Transverse colon (tissue), 4 donors: ENCODE measurements around the gene AADACL3.

Experiments used
- EP300 ChIP-seq: sonication (generic); formaldehyde crosslinking; IDR thresholded peaks from one replicate; pipeline ENCODE4 v1.6.1; 2017; ENCODE audit warnings: antibody characterized with exemption, low read depth
- POLR2A ChIP-seq: fragments of 450-650 bp; IDR thresholded peaks from one replicate; pipeline ENCODE4 v1.6.1; 2016; ENCODE audit warnings: antibody characterized with exemption, mild to moderate bottlenecking, moderate library complexity
- POLR2AphosphoS5 ChIP-seq, 3 donors: sonication (generic); formaldehyde crosslinking; IDR thresholded peaks; one replicate each; pipeline ENCODE4 v1.6.1; 2016; ENCODE audit warnings: antibody characterized with exemption in 3 of 3
- TF ChIP-seq, protein P1 (sequence below), 5 experiments: fragments of 200-600 bp in 3 of 5; fragments of 450-650 bp in 2 of 5; sonication (generic) in 3 of 5; IDR thresholded peaks; 1 replicate in 2 of 5; 2 replicates in 3 of 5; pipeline ENCODE4 v1.5.1; 2016 to 2017; ENCODE audit warnings: antibody characterized with exemption in 5 of 5, inconsistent platforms in 3 of 5, mild to moderate bottlenecking in 2 of 5, moderate library complexity in 1 of 5

GRCh38 chr1:12690156-12690555, 25.8 kb upstream of the AADACL3 start:
- TF ChIP-seq, protein P1, sequence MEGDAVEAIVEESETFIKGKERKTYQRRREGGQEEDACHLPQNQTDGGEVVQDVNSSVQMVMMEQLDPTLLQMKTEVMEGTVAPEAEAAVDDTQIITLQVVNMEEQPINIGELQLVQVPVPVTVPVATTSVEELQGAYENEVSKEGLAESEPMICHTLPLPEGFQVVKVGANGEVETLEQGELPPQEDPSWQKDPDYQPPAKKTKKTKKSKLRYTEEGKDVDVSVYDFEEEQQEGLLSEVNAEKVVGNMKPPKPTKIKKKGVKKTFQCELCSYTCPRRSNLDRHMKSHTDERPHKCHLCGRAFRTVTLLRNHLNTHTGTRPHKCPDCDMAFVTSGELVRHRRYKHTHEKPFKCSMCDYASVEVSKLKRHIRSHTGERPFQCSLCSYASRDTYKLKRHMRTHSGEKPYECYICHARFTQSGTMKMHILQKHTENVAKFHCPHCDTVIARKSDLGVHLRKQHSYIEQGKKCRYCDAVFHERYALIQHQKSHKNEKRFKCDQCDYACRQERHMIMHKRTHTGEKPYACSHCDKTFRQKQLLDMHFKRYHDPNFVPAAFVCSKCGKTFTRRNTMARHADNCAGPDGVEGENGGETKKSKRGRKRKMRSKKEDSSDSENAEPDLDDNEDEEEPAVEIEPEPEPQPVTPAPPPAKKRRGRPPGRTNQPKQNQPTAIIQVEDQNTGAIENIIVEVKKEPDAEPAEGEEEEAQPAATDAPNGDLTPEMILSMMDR (IDR thresholded peaks at IDR 0.05) = no peak
- TF ChIP-seq POLR2AphosphoS5 (IDR thresholded peaks at IDR 0.05) = no peak
- no peak for TF ChIP-seq POLR2A
- no peak for TF ChIP-seq EP300
